Parathyroid adenoma (tissue), 2 donors: ENCODE results near the gene TMC2.

Experiments used
- H2AFZ ChIP-seq: fragments of 300-600 bp; sonication (generic); one replicate; pipeline ENCODE4 v1.7.0; 2017; ENCODE audit warnings: antibody characterized with exemption, mild to moderate bottlenecking
- H3K27ac ChIP-seq: fragments of 300-600 bp; sonication (generic); one replicate; pipeline ENCODE4 v1.7.0; 2017
- H3K27me3 ChIP-seq: fragments of 300-600 bp; sonication (generic); one replicate; pipeline ENCODE4 v1.7.0; 2017; ENCODE audit warnings: low read length; ENCODE audit not compliant: control insufficient read depth, insufficient read depth
- H3K36me3 ChIP-seq: fragments of 300-600 bp; sonication (generic); one replicate; pipeline ENCODE4 v1.7.0; 2017; ENCODE audit warnings: low read length; ENCODE audit not compliant: control insufficient read depth, insufficient read depth
- H3K4me1 ChIP-seq: fragments of 300-600 bp; sonication (generic); one replicate; pipeline ENCODE4 v1.7.0; 2017; ENCODE audit warnings: control low read depth
- H3K4me2 ChIP-seq: fragments of 300-600 bp; sonication (generic); one replicate; pipeline ENCODE4 v1.7.0; 2017; ENCODE audit warnings: low read length
- H3K4me3 ChIP-seq: fragments of 300-600 bp; sonication (generic); one replicate; pipeline ENCODE4 v1.7.0; 2017; ENCODE audit warnings: low read depth, low read length
- H3K79me2 ChIP-seq: fragments of 300-600 bp; sonication (generic); one replicate; pipeline ENCODE4 v1.7.0; 2017; ENCODE audit warnings: control low read depth
- H3K9ac ChIP-seq: fragments of 300-600 bp; sonication (generic); one replicate; pipeline ENCODE4 v1.7.0; 2017; ENCODE audit warnings: mild to moderate bottlenecking
- H3K9me3 ChIP-seq: fragments of 300-600 bp; sonication (generic); one replicate; pipeline ENCODE4 v1.7.0; 2017; ENCODE audit warnings: low read length; ENCODE audit not compliant: control insufficient read depth
- CTCF ChIP-seq: fragments of 300-600 bp; sonication (generic); IDR thresholded peaks from one replicate; pipeline ENCODE4 v1.7.0; 2017; ENCODE audit warnings: antibody characterized with exemption, mild to moderate bottlenecking
- donor health status: primary hyperparathyroidism.

The TMC2 gene

GRCh38 chr20:2595076-2595475, 58.7 kb downstream of the TMC2 start:
- no peaks in the 10 kb centered on the region for H3K79me2 ChIP-seq
- H3K27ac ChIP-seq, result no peak overlapping the region
- no peaks in the 10 kb centered on the region for H3K4me1 ChIP-seq
- H2AFZ ChIP-seq, result no peak overlapping the region
- H3K9ac ChIP-seq, result no peak overlapping the region
- no peaks in the 10 kb centered on the region for H3K9me3 ChIP-seq
- no peak overlapping the region for H3K4me2 ChIP-seq
- no peak for TF ChIP-seq CTCF
- no peaks in the 10 kb centered on the region for H3K36me3 ChIP-seq
- no peaks in the 10 kb centered on the region for H3K27me3 ChIP-seq
- no peak overlapping the region for H3K4me3 ChIP-seq

DNA sequence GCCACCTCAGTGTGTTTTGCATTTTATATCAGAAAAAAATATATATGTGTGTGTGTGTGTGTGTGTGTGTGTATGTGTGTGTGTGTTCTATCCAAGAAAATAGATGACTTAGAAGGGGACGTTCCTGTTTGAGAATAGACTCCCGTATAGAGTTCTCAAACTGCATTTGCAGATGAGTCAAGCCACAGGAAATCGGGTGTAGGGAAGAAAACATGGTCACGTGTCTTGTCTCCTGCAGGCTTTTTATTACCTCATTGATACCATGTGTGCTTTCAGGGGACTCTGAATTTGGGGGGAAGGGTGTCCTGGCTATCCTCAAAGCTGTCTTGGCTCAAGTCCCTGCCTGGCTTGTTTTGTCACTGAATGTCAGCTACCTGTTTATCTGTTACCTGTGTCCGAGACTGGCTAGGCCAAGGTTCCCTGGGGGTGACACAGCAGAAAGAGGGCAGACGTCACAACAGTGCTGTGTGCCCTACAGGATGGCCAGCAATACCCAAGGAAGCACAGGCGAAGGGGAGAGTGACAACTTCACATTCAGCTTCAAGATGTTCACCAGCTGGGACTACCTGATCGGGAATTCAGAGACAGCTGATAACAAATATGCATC, 60.4 kb downstream of the TMC2 start:
- no peaks in the 10 kb centered on the region for H3K9me3 ChIP-seq
- H3K4me2 ChIP-seq, result no peak overlapping the region
- no peak overlapping the region for H3K4me3 ChIP-seq
- H3K4me1 ChIP-seq, result no peaks in the 10 kb centered on the region
- H2AFZ ChIP-seq, result no peak overlapping the region
- no peaks in the 10 kb centered on the region for H3K27me3 ChIP-seq
- H3K36me3 ChIP-seq, result no peaks in the 10 kb centered on the region
- H3K79me2 ChIP-seq, result no peaks in the 10 kb centered on the region
- H3K9ac ChIP-seq, result no peak overlapping the region
- no peak overlapping the region for H3K27ac ChIP-seq
- TF ChIP-seq CTCF, result no peak

DNA sequence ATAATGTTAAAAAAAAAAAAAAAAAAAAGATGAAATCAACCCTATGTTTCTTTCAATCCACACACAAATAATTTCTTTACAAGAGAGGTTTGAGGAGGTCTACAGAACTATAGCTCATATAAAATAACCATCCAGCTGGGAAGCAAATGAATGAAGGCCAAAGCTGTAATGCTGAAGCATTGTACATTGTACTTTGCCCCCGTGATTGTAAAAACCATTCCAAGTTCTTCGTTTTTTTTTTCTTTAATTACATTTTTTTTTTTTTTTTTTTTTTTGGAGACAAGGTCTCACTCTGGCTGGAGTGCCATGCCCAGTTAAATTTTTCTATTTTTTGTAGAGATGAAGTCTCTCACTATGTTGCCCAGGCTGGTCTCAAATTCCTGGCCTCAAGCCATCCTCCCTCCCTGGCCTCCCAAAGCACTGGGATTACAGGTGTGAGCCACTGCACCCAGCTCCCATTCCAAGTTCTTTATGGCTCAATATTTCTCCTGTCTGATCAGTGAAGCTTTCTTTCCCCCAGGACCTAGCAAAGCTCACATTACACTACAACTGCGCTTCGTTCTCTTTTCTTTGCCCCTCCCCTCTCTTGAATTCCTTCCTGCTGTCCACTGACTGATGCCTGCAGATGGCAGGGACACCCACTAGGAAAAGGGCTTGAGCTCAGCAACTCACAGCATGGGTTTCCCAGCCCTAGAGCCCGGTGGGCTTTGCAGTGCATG, 63.1 kb downstream of the TMC2 start:
- H3K27ac ChIP-seq, result no peak overlapping the region
- H2AFZ ChIP-seq, result no peak overlapping the region
- no peaks in the 10 kb centered on the region for H3K9me3 ChIP-seq
- TF ChIP-seq CTCF, result no peak
- no peaks in the 10 kb centered on the region for H3K4me1 ChIP-seq
- H3K27me3 ChIP-seq, result no peaks in the 10 kb centered on the region
- H3K4me3 ChIP-seq, result no peak overlapping the region
- no peaks in the 10 kb centered on the region for H3K36me3 ChIP-seq
- no peak overlapping the region for H3K9ac ChIP-seq
- no peaks in the 10 kb centered on the region for H3K79me2 ChIP-seq
- H3K4me2 ChIP-seq, result no peak overlapping the region

- Histone ChIP-seq H3K79me2 (no peaks in the 10 kb centered on the region), H3K9ac (no peak overlapping the region), H3K9me3 (no peaks in the 10 kb centered on the region), H3K4me1 (no peaks in the 10 kb centered on the region), H3K4me2 (no peak overlapping the region), H3K27ac (no peak overlapping the region), H2AFZ (no peak overlapping the region), H3K27me3 (no peaks in the 10 kb centered on the region), H3K4me3 (no peak overlapping the region), H3K36me3 (no peaks in the 10 kb centered on the region)
- TF ChIP-seq CTCF, result no peak
These were observed 65.8 kb downstream of the TMC2 start for GRCh38 chr20:2602046-2602735.
